T-helper 2 cell treated with Interferon-gamma antibody and Interleukin-4, amounts not matched to agents 5 μg/mL and 100 μg/mL, for 36 hours (primary cell): ENCODE data around the gene BCAP31.
"Not testable (repeated sequence)": the region's sequence is repeated elsewhere in the genome, so short reads cannot be mapped to it uniquely, and the experiment has no call there.

ENCODE experiments used
- DNase-seq: peaks from one replicate; pipeline ENCODE4 v3.0.0; 2021; ENCODE audit warnings: low spot score
- H3K27ac Mint-ChIP-seq: one replicate; pipeline ENCODE4 v1.8.0; 2021; ENCODE audit warnings: mild to moderate bottlenecking, mixed read lengths
- H3K27me3 Mint-ChIP-seq: one replicate; pipeline ENCODE4 v1.8.0; 2021; ENCODE audit warnings: low read depth, mixed read lengths
- H3K36me3 Mint-ChIP-seq: one replicate; pipeline ENCODE4 v1.8.0; 2021; ENCODE audit warnings: low read depth, mixed read lengths
- H3K4me1 Mint-ChIP-seq: one replicate; pipeline ENCODE4 v1.8.0; 2021; ENCODE audit warnings: low read depth, mixed read lengths
- H3K4me3 Mint-ChIP-seq: one replicate; pipeline ENCODE4 v1.8.0; 2022; ENCODE audit warnings: mild to moderate bottlenecking, moderate library complexity, mixed read lengths
- H3K9me3 Mint-ChIP-seq: one replicate; pipeline ENCODE4 v1.8.0; 2021; ENCODE audit warnings: mixed read lengths

BCAP31 gene

DNA sequence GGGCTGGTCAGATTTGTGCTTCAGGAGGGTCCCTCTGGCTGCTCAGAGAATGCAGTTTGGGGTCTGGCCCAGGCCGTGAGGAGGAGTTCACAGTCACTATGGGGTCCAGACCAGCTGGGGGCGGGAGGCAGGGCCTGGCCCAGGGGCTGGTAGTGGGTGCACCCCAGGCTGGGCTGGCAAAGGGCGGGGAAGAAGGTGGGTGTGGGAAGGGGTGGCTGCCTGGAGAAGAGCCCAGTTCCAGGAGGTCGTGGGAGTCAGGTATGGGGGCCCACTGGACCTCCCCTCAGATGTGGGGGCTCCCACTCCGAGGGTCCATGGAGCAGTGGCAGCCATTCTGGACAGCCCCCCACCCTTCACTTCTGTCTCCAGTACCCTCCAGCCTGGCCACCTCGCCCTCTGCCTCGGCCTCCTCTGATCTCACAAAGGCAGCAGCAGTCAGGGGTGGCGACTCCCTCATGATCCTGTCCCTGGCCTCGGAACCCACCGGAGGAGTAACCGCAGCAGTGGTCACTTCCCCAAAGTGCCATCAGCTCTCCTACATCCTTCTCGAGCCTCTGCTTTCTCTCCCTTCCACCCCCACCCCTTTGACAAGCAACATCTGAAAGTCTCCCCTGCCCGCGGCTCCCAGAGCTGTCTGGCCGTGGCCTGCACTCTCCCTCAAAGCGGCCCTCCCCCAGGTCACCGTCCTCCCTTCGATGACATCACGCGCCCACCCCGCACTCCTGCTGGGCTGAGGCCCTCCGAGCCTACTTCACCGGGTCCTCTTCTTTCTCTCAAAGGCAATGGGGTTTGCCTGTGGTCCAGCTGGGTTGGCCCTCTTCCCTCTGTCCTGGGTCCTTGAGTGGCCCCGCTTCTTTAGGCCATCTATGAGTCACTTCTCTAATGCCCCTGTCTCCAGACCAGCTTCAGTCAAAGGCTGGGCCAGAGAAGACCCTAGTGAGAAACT lies 38.2 kb downstream of the BCAP31 start:
- no peaks in the 10 kb centered on the region for H3K36me3 Mint-ChIP-seq
- H3K4me3 Mint-ChIP-seq: no peak overlapping the region
- H3K27ac Mint-ChIP-seq: no peak overlapping the region
- no peaks in the 10 kb centered on the region for H3K4me1 Mint-ChIP-seq
- H3K27me3 Mint-ChIP-seq: peaks cover 17% of the 10 kb centered on the region
- no peak for DNase-seq
- H3K9me3 Mint-ChIP-seq: no peaks in the 10 kb centered on the region

DNA sequence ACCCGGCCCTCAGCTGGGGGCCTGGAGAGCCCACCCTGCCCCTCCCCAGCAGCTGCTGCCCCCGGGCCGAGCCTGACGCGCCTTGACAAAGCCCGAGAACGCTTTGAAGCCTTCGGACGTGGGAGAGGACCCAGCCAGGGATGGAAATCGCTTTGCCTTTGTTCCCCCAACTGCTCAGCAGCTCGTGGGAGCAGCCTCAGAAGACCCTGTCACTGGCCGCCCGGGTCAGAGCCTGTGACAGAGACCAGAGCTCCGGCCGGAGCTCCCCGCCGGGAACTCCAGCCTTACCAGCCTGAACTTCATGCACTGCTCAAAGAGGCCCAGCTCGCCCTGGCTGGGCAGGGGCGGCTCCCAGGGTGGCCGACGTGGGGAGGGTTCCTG lies 39.0 kb downstream of the BCAP31 start:
- H3K9me3 Mint-ChIP-seq: no peaks in the 10 kb centered on the region
- H3K4me3 Mint-ChIP-seq: no peak overlapping the region
- no peaks in the 10 kb centered on the region for H3K36me3 Mint-ChIP-seq
- no peak for DNase-seq
- H3K27ac Mint-ChIP-seq: no peak overlapping the region
- peaks cover 17% of the 10 kb centered on the region for H3K27me3 Mint-ChIP-seq
- no peaks in the 10 kb centered on the region for H3K4me1 Mint-ChIP-seq

DNA sequence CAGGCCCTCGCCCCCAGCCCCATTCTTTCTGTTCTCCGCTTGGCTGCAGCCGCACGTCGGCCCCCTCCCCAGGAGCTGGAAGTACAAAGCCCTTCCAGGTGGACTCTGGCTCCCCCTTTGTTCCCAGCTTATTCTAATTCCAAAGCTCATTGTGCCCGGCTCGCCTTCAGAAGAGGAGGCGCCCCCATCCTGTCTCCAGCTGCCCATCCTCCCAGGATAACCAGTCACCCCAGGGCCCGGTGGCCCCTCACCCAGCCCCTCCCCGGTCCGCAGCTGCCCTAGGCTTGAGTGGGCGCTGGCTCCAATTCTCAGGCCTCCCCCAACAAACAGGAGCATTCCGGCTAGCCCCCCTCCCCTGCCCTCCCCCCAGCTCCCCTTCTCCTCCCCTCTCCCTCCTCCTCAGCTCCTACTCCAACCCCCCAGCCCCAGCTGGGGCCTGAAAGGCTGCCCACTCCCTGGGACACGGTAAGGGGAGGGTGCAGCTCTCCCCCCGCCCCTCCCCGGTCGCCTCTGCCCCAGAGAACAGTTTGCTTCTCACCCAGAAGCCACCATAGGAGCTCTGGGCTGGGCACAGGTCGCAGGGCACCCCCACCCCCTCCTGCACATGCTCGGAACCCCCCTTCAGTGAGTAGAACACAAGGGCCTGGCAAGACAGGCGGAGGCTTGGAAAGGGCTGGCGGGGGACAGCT lies 39.6 kb downstream of the BCAP31 start:
- Mint-ChIP-seq H3K27me3 (peaks cover 14% of the 10 kb centered on the region), H3K9me3 (no peaks in the 10 kb centered on the region), H3K36me3 (no peaks in the 10 kb centered on the region), H3K27ac (no peak overlapping the region), H3K4me1 (no peaks in the 10 kb centered on the region), H3K4me3 (no peak overlapping the region)
- no peak for DNase-seq

DNA sequence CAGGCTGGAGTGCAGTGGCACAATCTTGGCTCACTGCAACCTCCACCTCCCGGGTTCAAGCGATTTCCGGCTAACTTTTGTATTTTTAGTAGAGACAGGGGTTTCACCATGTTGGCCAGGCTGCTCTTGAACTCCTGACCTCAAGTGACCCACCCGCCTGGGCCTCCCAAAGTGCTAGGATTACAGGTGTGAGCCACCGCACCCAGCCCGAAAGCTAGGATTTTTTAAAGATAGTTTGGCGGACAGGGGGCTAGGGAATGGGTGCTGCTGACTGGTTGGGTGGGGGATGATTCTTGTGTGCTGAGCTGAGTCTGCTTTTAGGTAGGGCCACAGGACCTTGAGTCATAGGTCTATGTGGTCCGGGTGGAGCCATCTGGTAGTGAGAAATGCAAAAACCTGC lies 40.7 kb downstream of the BCAP31 start:
- peaks cover 14% of the 10 kb centered on the region for H3K27me3 Mint-ChIP-seq
- H3K4me3 Mint-ChIP-seq, H3K9me3 Mint-ChIP-seq, H3K27ac Mint-ChIP-seq, H3K4me1 Mint-ChIP-seq, H3K36me3 Mint-ChIP-seq, DNase-seq: not testable (repeated sequence)

DNA sequence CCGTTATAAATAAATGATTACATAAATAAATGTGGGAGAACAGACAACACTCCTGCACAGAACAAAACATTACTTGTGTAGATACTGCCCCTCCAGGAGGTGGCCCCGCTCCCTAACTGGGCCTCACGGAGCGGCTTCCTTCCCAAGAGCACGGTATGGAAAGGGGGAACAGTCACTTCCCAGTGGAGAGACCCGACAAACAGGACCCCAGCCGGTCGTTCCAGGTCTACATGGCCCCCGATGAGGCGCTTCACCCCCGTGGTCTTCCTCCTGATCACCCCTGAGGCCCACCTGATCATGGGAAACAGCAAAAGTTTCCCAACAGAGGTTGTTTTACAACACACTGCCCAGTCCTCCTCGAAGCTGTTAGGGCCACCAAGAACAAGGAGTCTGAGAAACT lies 43.0 kb downstream of the BCAP31 start:
- H3K27me3 Mint-ChIP-seq: peaks cover 9% of the 10 kb centered on the region
- H3K36me3 Mint-ChIP-seq: no peaks in the 10 kb centered on the region
- no peaks in the 10 kb centered on the region for H3K9me3 Mint-ChIP-seq
- no peak for DNase-seq
- no peak overlapping the region for H3K4me3 Mint-ChIP-seq
- H3K4me1 Mint-ChIP-seq: no peaks in the 10 kb centered on the region
- no peak overlapping the region for H3K27ac Mint-ChIP-seq

DNA sequence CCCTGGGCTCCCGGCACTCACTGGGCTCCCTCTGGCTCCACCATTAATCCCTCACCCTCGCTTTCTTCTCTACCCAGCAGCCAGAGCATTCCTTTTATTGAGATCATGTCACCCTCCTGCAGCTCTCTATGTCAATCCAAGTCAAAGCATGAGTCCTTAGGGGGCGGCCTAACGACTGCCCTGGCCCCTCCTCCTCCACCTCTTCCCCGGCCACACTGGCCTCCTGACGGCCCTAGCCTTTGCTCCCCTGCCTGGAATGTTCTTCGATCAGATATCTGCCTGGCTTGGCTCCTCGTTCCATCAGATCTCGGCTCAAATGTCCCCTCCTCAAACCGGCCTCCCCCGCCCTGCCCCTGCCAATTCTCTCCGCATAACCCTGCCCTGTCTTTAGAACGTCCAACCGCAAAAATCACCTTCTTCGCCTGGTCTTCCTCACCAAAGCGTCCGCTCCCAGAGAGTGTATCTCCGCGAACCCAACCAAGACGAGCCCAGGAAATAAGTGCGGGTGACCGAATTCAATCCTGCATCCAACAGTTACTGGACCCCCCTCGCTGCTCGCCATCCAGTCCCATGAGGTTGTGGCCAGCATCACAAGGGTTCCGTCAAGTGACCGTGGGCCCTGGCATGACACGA lies 49.9 kb downstream of the BCAP31 start:
- Mint-ChIP-seq H3K36me3 (no peaks in the 10 kb centered on the region), H3K9me3 (no peaks in the 10 kb centered on the region), H3K27me3 (peaks cover 22% of the 10 kb centered on the region), H3K27ac (no peak overlapping the region), H3K4me1 (no peaks in the 10 kb centered on the region), H3K4me3 (no peak overlapping the region)
- DNase-seq: no peak

DNA sequence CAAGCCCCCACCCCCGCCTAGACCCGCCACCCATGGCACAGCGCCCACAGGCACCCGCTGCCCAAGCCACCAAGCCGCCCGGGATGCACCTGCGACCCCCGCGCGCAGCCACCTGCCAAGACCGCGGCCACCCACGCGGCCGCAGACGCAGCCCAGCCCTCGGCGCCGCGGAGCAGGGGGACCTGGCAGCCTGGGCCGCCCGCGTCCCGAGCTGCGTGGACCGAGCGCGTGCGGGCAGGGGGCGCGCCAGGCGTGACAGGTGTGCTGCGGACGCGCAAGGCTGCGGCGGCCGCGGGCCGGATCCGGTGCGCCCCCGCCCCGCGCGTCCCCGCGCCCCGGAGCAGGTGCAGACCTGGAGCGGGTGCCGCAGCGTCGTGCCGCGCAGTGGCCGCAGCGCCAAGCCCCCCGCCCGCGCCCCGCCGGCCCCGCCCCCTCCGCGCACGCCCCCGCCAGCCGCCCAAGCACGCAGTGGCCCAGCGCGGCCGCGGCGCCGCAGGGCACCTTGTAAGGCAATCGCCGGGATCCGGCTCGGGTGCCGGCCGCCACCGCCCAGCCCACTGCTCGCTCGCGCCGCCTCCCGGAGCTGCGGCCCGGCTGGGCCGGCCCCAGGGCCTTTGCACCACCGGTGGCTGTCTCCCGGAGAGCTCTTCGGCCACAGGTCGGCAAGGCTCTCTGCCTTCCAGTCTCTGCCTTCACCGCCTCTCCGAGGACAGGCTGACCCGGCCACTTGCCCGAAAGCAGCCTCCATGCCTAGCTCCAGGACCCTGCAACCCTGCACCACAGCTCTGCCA lies 50.6 kb downstream of the BCAP31 start, which contains the start of gene PNCK:
Gene PNCK (minus strand): TSS at position 386 of the 791 bp plus-strand sequence. CDS start 737 bp downstream, outside the sequence.
- H3K9me3 Mint-ChIP-seq: no peaks in the 10 kb centered on the region
- no peak within 1 kb of the TSS for H3K27ac Mint-ChIP-seq

DNA sequence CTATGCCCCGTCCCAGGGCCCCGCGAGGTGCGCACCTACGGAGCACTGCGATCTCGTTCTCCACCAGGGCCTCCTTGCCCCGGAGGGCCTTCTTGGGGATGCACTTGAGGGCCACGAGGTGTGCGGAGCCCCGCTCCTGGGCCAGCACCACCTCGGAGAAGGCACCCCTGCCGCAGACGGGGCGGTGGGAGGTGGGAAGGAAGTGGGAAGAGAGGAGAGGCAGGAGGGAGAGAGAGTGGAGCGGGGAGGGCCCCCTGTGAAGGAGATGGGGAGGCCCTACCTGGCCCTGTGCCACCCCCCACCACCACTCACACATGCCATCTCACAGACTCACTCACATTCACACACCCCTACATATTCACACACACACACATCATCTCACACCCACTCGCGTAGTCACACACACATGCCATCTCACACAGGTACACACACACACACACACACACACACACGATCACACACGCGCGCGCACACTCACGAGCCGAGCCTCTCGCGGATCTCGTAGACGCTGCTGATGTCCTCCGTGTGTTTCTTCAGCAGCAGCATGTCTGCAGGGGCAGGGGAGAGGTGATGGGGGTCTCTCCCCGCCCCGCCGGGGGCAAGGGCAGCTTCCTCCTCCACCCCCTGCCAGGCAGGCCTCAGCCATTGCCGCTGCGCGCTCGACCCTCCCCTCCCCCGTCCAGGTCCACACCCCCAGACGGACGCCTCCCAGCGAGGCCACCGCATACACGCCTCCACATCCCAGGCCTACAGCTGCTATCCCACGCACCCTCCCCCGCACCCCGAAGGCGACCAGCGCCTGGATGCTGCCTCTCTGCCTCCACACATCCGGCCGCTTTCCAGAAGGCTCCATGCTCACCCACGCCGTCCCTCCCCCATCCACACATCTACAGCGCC lies 51.4 kb downstream of the BCAP31 start:
- DNase-seq: no peak
- Mint-ChIP-seq H3K4me3 (no peak overlapping the region), H3K36me3 (no peaks in the 10 kb centered on the region), H3K27me3 (peaks cover 22% of the 10 kb centered on the region), H3K4me1 (peaks cover under 1% of the 10 kb centered on the region), H3K9me3 (no peaks in the 10 kb centered on the region), H3K27ac (no peak overlapping the region)

More for the DNA sequence above, 50.6 kb downstream of the BCAP31 start, which contains the start of gene PNCK:
- no peak within 1 kb of the TSS for H3K4me3 Mint-ChIP-seq
- no peaks in the 10 kb centered on the region for H3K36me3 Mint-ChIP-seq
- no peak for DNase-seq
- H3K4me1 Mint-ChIP-seq: no peaks in the 10 kb centered on the region
- H3K27me3 Mint-ChIP-seq: peaks cover 22% of the 10 kb centered on the region

DNA sequence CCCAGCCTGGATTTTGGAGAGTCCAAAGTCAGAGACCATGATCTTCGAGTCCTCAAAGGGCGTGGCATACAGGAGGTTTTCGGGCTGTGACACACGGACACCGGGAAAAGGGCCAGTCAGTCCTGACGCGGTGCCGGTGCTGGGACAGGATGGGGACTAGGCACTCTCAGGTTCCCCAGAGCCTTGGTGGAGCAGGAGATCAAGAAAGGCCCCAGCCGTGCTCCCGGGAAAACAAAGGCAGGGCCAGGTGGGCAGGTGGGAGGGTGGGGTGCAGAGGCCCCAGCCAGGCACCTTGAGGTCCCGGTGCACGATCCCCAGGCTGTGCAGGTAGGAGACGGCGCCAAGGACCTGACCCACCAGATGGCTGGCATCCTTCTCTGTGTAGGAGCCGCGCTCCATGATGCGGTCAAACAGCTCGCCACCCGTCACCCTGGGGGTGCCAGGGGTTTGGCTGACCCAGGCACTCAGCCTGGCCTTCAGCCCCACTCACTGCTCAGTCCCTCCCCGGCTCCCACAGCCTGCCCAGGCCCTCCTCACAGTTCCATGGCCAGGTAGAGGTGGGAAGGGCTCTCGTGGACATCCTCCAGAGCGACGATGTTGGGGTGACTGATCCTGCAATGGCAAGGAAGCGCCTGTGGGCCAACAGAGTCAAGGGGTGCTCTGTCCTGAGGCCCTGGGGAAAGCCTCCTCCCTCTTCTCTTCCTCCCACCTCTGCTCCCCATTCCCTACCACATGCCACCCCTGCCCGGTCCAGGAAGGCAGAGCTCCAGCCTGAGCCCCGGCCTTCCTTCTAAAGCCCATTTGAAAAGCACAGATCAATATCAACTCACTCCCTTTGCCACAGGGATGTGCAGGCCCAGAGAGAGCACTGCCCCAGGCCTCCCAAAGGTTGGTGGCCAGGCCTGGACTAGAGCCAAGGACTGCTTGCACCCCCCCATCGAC lies 52.3 kb downstream of the BCAP31 start:
- Mint-ChIP-seq H3K27ac (no peak overlapping the region), H3K27me3 (peaks cover 25% of the 10 kb centered on the region)

DNA sequence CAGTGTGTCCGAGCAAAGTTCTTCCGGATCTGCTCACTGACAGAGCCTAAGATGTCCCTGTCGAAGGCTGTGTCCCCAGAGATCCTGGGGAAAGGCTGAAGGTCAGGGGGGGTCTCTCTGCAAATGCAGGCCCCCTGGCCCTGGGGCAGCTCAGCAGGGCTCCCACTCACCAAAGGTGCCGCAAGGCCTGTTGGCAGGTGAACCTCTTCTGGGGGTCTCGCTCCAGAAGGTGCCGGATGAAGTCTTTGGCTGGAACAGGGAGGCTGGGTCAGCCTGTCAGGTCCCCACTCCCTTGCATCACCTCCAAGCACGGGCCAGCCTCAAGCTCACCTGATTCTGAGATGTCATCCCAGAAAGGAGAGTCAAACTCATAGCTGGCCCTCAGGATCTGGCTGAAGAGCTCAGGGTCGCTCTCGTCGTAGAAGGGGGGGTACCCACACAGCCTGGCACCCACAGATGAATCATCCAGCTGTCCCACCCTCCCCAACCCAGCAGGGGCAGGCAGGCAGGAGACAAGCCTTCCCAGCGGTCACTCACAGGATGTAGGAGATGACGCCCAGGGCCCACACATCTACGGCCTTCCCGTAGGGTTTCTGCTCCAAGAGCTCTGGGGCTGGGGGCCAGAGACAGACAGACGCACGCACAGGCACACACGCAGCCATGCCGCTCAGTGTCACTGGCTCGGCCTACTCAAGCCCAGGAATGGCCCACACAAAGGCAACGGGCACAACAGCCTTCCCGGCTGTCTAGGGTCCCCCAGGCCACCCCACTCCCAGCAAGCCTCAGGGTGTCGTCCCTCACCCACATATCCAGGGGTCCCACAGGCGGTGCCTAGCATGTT lies 53.2 kb downstream of the BCAP31 start:
- Mint-ChIP-seq H3K27me3 (peaks cover 28% of the 10 kb centered on the region), H3K4me3 (no peak overlapping the region)
- no peak for DNase-seq

More for the DNA sequence above, 52.3 kb downstream of the BCAP31 start:
- H3K4me3 Mint-ChIP-seq: no peak overlapping the region
- peaks cover 4% of the 10 kb centered on the region for H3K4me1 Mint-ChIP-seq
- H3K36me3 Mint-ChIP-seq: no peaks in the 10 kb centered on the region
- no peak for DNase-seq
- no peaks in the 10 kb centered on the region for H3K9me3 Mint-ChIP-seq

DNA sequence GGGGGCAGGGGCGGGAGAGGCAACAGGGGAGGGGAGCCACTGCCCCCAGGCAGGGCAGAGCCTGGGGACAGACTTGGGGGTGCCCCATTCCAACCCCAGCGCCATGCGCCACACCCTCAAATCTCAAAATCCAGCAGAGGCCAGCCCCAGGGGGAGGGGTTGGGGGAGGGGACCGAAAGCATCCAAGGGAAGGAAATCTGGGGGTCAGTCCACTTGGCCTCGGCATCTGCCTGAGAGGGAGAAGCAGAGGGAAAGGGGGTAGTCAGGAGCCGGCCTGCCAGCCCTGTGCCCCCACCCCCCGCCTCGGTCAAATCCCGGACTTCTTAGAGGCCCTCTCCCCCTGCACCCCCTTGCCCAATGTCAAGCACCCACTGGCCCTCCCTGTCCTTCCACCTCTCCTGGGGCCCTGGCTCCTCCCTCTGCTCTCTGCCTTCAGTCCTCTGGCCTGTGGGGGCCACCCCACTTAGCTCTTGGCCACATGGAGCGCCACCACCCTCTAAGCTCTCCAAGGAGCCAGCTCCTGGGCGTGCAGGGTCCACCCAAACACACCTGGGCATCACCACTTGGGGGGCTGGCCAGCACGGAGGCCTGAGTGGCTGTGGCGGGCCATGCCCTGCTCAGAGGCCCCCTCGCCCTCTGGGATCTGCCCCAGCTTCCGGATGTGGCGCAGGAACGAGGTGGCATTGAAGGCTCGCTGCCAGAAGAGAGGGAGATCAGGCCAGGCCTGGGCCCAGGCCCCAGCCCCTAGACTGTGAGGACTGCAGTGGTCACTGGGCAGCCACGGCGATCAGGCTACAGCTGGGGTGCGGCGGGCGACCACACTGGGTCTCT lies 54.1 kb downstream of the BCAP31 start:
- peaks cover 4% of the 10 kb centered on the region for H3K4me1 Mint-ChIP-seq
- no peak overlapping the region for H3K4me3 Mint-ChIP-seq
- H3K9me3 Mint-ChIP-seq: no peaks in the 10 kb centered on the region
- no peak for DNase-seq
- no peak overlapping the region for H3K27ac Mint-ChIP-seq
- H3K36me3 Mint-ChIP-seq: no peaks in the 10 kb centered on the region
- peaks cover 26% of the 10 kb centered on the region for H3K27me3 Mint-ChIP-seq

More for the DNA sequence above, 53.2 kb downstream of the BCAP31 start:
- Mint-ChIP-seq H3K36me3 (no peaks in the 10 kb centered on the region), H3K4me1 (peaks cover 4% of the 10 kb centered on the region), H3K9me3 (no peaks in the 10 kb centered on the region), H3K27ac (no peak overlapping the region)
